Left lung (tissue), 10 donors: ENCODE results near the gene CYBA. TPM values are rescaled to one million over a fixed set of nuclear protein-coding genes. Genes with fewer than 3 reads are reported as not detected.

ENCODE experiments used
- ATAC-seq: fragments of 200-7000 bp; cut with Tn5 transposase; one replicate; pipeline ENCODE4 v1.9.1; 2020; ENCODE audit warnings: moderate library complexity
- DNase-seq, 4 donors: peaks; one replicate each; pipeline ENCODE4 v3.0.0-alpha.2; 2013 to 2020
- H3K27ac ChIP-seq, 2 donors: fragments of 200-600 bp; sonication (generic) in 1 of 2; one replicate each; pipeline versions ENCODE4 v1.5.0 to v1.8.0; 2020 to 2021
- H3K27me3 ChIP-seq, 2 donors: fragments of 200-600 bp; sonication (generic) in 1 of 2; one replicate each; pipeline versions ENCODE4 v1.5.0 to v1.8.0; 2020 to 2021
- H3K36me3 ChIP-seq, 2 donors: fragments of 200-600 bp; sonication (generic) in 1 of 2; one replicate each; pipeline versions ENCODE4 v1.5.0 to v1.8.0; 2020 to 2021
- H3K4me1 ChIP-seq, 2 donors: fragments of 200-600 bp; one replicate each; pipeline ENCODE4 v1.8.0; 2021
- H3K4me3 ChIP-seq, 2 donors: fragments of 200-600 bp; sonication (generic) in 1 of 2; one replicate each; pipeline versions ENCODE4 v1.5.0 to v1.8.0; 2020 to 2021; ENCODE audit warnings: mild to moderate bottlenecking in 1 of 2
- H3K9me3 ChIP-seq, 2 donors: fragments of 200-600 bp; sonication (generic) in 1 of 2; one replicate each; pipeline versions ENCODE4 v1.5.0 to v1.8.0; 2020 to 2021
- CTCF ChIP-seq, 2 donors: fragments of 200-600 bp; sonication (generic) in 1 of 2; IDR thresholded peaks; one replicate each; pipeline versions ENCODE4 v1.5.0 to v1.8.0; 2021; ENCODE audit warnings: antibody characterized with exemption in 2 of 2
- intact Hi-C, 2 donors: fragments of 100-400 bp; cut with DNase I; formaldehyde crosslinking; loops; one replicate each; pipeline versions ENCODE4 v1.11.2 to v1.14.2; 2022
- polyA plus RNA-seq, 6 donors: library from polyadenylated mRNA; unstranded; fragments of 120-200 nt; gene quantifications; one replicate each; pipeline ENCODE4 v1.2.1, GENCODE V29; 2013; ENCODE audit not compliant: insufficient read length in 6 of 6
- total RNA-seq, 2 donors: library from RNA; stranded (reverse); fragmentation: NEBNext Ultra II Directional; extraction: Animal tissue kit (Norgen Biotek cat#: 25700); gene quantifications; one replicate each; pipeline ENCODE4 v1.2.1, GENCODE V29; 2021
- donor health status: DM: no; HTN: yes; CAD: no.
- donor health status: DM: no; HTN: no; CAD: no.

CYBA gene
- total and polyA plus RNA-seq, 8 donors = 48.8 to 396 (median 77.3) TPM

GRCh38 chr16:88593489-88593888 lies 57.4 kb downstream of the CYBA start:
- peaks cover 0 to 51% of the 10 kb centered on the region in 2 donors for H3K4me1 ChIP-seq
- H3K36me3 ChIP-seq = peaks cover 0 to 55% of the 10 kb centered on the region in 2 donors
- TF ChIP-seq CTCF (IDR thresholded peaks at IDR 0.05) = no peak
- intact Hi-C loops = no loop called here
- no peak overlapping the region for H3K4me3 ChIP-seq
- no peaks in the 10 kb centered on the region for H3K9me3 ChIP-seq
- DNase-seq (peak in 1 of 4 donors; percentile 28), ATAC-seq (no peak)
- no peak overlapping the region for H3K27ac ChIP-seq
- no peaks in the 10 kb centered on the region for H3K27me3 ChIP-seq

Other genes with a start within 250 kb of the CYBA start
- 1 to 10 TPM; 6.2 to 7.0 TPM for gene ZFPM1, start 197.8 kb downstream of the CYBA start, total RNA-seq
- 1 to 10 TPM; 1.8 to 5.1 (median 2.5) TPM for gene ZFPM1, start 197.8 kb downstream of the CYBA start, polyA plus RNA-seq
- gene ZC3H18, start 80.7 kb downstream of the CYBA start, total RNA-seq = 10 to 100 TPM; 37.1 to 48.2 TPM
- 10 to 100 TPM; 33.8 to 53.1 (median 38.5) TPM for gene ZC3H18, start 80.7 kb downstream of the CYBA start, polyA plus RNA-seq
- not detected for gene IL17C, start 12.5 kb downstream of the CYBA start, total RNA-seq
- gene IL17C, start 12.5 kb downstream of the CYBA start, polyA plus RNA-seq = not detected
- 100 to 1,000 TPM in 1 of 2 donors, 10 to 100 TPM in 1; 66.3 to 154 TPM for gene MVD, start 12.0 kb upstream of the CYBA start, total RNA-seq
- 10 to 100 TPM; 24.3 to 47.7 (median 32.7) TPM for gene MVD, start 12.0 kb upstream of the CYBA start, polyA plus RNA-seq
- gene SNAI3, start 35.5 kb upstream of the CYBA start, total RNA-seq = 1 to 10 TPM; 1.9 to 2.3 TPM
- gene SNAI3, start 35.5 kb upstream of the CYBA start, polyA plus RNA-seq = 1 to 10 TPM in 4 of 6 donors, under 1 TPM in 2; 0.86 to 1.9 (median 1.7) TPM
- gene RNF166, start 55.4 kb upstream of the CYBA start, total RNA-seq = 10 to 100 TPM; 28.4 to 54.0 TPM
- gene RNF166, start 55.4 kb upstream of the CYBA start, polyA plus RNA-seq = 10 to 100 TPM; 14.8 to 24.5 (median 15.4) TPM
- gene CTU2, start 55.5 kb upstream of the CYBA start, total RNA-seq = 10 to 100 TPM; 15.4 to 19.8 TPM
- 10 to 100 TPM in 4 of 6 donors, 1 to 10 TPM in 2; 9.7 to 17.1 (median 12.1) TPM for gene CTU2, start 55.5 kb upstream of the CYBA start, polyA plus RNA-seq
- gene PIEZO1, start 134.2 kb upstream of the CYBA start, total RNA-seq = 100 to 1,000 TPM; 154 to 193 TPM
- 100 to 1,000 TPM in 2 of 6 donors, 10 to 100 TPM in 4; 75.3 to 129 (median 91.9) TPM for gene PIEZO1, start 134.2 kb upstream of the CYBA start, polyA plus RNA-seq
- 10 to 100 TPM in 1 of 2 donors, 1 to 10 TPM in 1; 9.3 to 14.5 TPM for gene CDT1, start 152.7 kb upstream of the CYBA start, total RNA-seq
- 10 to 100 TPM; 10.8 to 20.4 (median 13.4) TPM for gene CDT1, start 152.7 kb upstream of the CYBA start, polyA plus RNA-seq
- gene APRT, start 160.9 kb upstream of the CYBA start, total RNA-seq = 100 to 1,000 TPM; 108 to 161 TPM
- 100 to 1,000 TPM in 2 of 6 donors, 10 to 100 TPM in 4; 69.9 to 106 (median 83.4) TPM for gene APRT, start 160.9 kb upstream of the CYBA start, polyA plus RNA-seq
- 10 to 100 TPM; 46.3 to 46.5 TPM for gene GALNS, start 205.9 kb upstream of the CYBA start, total RNA-seq
- 10 to 100 TPM; 23.8 to 38.2 (median 29.7) TPM for gene GALNS, start 205.9 kb upstream of the CYBA start, polyA plus RNA-seq
- 10 to 100 TPM; 47.3 to 51.1 TPM for gene TRAPPC2L, start 206.1 kb upstream of the CYBA start, total RNA-seq
- gene TRAPPC2L, start 206.1 kb upstream of the CYBA start, polyA plus RNA-seq = 10 to 100 TPM; 60.7 to 74.4 (median 71.6) TPM
- gene PABPN1L, start 215.6 kb upstream of the CYBA start, total RNA-seq = not detected
- under 1 TPM in 1 of 6 donors, not detected in 5; 0.12 TPM for gene PABPN1L, start 215.6 kb upstream of the CYBA start, polyA plus RNA-seq